HG03558 (cell line): ENCODE results near the gene ITSN1.

ENCODE experiments used
- ATAC-seq: cut with Tn5 transposase; IDR thresholded peaks from one replicate; pipeline ENCODE4 v1.9.1; 2021; ENCODE audit warnings: moderate number of reproducible peaks; ENCODE audit not compliant: unreplicated experiment; ENCODE audit errors: extremely low read depth

Gene ITSN1

DNA sequence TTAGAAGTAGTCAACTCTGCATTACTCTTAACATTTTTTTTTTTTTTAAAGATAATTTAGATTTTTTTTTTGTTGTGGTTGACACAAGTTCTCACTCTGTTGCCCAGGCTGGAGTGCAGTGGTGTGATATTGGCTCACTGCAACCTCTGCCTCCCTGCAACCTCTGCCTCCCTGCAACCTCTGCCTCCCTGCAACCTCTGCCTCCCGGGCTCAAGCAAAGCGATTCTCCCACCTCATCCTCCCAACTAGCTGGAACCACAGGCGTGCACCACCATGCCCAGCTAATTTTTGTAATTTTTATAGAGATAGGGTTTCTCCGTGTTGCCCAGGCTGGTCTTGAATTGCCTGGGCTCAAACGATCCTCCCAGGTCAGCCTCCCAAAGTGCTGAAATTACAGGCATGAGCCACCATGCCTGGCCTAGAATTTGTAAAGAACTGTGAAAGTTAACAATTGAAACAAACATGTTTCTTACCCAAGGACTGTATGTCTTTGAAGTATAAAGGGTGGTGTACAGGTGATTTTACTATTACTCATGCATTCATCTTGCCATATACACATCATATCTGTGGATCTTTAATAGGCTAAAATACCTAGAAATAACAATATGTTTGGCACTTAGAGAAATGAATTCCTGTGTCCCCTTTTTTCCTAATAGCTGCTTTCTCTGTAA, 158.6 kb downstream of the ITSN1 start:
- no peak for ATAC-seq

DNA sequence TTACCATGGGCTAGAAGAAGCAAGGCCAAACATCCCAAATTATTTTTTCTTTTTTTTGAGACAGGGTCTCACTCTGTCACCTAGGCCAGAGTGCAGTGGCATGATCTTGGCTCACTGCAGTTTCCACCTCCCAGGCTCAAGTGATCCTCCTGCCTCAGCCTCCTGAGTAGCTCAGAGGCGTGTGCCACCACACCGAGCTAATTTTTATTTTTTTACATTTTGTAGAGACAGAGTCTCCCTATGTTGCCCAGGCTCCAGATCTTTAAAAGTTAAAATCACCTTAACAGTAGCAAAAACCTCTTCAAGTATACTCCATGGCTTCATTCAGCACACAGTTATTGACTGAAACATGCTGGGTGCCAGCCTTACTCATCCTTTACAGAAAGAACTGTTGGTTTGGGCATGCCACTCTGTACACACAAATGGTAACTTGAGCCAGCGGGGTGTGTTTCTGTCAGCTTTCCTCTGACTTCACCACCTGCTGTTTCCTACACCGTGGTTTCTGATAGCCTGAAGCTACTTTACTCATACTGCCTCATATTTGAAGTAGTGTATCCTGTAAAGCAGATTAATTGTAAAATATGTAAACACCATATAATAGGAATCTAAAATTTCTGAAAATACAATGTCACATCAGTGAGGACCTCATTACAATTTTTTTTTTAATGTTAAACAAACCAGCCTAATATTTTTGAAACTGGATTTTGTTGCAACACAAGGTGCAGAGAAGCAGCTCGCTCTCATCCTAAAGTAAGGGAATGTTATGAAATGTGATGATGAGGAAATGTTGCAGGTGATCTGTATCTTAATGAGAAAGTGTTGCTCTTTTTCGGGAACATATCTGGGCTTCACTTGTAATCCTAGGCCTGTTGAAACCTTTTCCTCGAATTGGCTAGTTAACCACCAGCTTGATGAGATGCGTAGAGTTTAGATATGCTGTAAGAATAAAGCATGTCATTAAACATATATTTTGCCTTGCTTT, 159.4 kb downstream of the ITSN1 start:
- no peak for ATAC-seq

DNA sequence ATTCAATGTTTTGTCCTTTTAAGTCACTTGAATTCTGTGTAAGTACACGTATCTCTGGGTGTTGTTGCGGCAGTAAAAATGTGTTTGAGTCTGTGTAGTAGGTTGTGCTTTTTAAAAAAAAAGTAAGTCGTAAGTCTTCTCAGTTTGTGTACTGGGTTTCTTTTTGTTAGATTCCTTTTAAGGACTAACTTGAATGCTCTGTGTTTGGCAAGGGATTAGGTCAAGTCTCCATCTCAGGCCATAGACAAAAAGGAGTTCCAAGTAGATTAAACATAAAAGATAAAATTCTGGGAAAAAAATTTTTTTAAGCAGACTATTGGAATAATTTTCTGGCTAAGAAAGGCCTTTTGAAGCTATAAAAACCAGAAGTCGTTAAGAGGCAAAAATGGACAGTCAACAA, 160.2 kb downstream of the ITSN1 start:
- ATAC-seq, result no peak

DNA sequence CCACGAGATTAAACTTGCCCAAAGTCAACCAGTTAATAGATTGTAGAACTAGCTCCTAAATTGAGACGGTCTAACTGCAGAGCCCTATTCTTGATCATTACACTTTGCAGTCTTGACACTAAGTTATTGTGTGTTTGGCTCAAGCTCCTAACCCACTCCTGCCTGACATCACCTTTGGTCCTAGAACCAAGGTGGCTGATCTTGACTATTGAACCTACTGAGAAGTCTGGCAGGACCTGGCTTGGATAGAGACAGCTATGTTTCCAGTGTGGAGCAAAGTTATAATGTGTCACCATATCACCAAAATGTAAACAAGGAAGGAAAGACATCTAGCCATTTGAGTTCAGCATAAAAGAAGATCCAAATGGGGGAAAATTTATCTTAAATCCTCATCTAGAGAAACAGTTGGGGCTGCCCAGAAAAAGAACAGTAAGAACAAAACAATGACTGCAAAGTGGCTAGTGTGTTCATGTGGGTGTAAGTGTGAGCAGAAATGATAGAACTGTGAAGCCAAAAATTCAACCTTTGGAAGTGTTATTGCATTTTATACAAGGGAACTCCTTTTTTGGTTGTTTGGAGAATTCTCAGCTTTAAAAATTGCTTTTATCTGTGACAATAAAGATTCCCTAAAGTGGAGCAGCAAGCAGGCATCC, 166.5 kb downstream of the ITSN1 start:
- no peak for ATAC-seq

DNA sequence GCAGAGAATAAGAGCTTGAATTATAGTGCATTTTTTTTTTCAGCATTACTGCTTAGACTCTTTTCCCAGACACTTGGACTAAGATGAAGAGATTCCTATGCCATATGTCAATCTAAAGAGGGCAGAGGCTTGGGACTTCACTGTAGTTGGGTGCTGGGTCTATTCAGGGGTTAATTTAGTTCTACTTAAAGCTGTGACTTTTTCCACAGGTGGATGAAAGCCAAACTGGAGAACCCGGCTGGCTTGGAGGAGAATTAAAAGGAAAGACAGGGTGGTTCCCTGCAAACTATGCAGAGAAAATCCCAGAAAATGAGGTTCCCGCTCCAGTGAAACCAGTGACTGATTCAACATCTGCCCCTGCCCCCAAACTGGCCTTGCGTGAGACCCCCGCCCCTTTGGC, 168.5 kb downstream of the ITSN1 start:
- ATAC-seq, result no peak

DNA sequence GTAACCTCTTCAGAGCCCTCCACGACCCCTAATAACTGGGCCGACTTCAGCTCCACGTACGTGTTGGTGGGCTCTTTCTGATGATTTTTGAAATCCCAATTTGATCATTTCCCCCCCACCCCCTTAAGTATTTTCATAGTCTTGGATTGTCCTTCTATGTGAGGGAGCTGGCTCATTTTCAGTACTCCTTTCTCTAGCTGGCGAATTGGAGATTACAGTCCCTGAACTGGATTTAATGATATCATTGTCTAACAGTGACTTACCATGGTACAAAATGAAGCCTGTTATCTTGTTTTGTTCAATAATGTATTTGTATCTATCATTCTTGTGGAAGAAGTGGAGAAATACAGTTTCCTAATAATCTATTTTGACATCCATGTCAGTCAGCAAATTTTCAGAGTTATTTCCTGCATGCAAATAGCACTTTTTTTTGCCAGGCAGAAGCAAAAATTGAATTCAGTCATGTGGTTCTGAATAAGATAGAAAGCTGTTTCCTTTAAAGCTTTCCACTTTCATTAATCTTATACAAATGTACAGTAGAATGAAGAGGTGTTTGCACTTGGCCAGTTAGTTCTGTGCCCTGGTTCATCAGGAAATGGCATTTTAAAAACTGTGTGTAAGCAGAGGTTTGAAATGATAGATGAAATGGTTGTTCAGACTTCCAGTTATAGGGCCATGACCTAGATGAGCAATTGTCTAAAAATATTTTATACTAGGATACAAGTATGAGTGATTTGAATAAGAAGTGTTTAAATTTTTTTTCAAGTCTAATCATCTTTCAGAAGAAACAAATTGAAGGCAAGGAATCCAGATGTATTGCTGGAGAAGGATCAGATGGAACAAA, 169.1 kb downstream of the ITSN1 start:
- no peak for ATAC-seq

DNA sequence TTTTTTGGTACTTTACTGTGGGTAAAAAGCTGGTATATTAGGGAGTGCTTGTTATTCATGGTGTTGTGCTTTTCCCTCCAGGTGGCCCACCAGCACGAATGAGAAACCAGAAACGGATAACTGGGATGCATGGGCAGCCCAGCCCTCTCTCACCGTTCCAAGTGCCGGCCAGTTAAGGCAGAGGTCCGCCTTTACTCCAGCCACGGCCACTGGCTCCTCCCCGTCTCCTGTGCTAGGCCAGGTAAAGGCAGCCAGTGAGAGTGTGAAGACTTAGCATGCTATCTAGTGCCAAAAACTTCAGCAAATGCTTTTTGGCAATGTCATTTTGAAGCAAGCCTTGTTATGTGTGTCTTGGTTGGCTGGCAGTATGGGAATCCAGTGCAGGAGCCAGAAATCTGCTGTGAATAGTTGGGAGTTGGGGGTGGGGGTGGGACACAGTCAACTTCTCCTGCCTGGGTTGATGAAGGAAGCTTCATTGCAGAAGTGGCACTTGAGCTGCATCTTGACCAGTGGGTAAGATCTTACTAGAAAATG, 171.6 kb downstream of the ITSN1 start:
- ATAC-seq, result no peak

DNA sequence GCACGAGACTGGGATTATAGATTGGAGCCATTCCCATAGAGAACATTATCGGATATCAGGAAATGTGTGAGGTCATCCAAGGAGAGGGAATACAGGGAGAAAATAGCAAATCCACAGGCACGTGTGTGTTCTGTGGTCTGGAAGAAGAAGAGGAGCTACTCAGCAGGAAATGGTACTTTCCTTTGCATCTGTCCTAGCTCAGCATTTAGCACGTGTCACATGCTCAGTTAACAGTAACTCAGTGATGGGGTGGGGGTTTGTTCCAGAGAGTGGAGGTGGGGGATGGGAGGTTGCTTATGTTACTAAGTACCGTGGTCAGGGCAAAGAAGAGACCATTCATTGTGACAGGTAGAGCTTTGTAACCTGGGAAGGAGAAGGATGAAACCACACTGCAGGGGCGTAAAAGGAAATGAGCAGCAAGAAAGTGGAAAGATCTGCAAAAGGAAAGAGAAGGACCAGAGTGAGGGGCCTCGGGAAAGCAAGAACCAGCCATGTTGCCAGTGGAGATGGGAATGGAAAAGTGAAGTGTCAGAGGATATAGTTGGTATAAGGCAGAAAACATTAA, 172.9 kb downstream of the ITSN1 start:
- no peak for ATAC-seq

DNA sequence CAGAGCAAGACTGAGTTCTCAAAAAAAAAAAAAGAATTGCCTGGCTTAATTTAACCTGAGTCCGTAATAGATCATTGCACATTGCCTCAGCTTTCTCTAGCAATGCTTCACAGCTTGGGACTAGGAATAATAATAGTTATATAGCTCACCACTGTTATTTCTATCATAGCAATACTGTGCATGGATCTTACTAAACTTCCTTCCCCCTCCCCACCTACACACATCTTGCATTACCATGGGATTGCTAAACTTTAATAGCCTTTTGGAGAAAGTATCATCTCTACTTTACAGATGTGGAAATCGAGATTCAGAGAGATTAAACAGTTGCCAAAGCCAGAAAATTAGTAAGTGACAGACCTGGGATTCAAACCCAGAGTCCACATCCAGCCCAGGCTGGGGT, 173.9 kb downstream of the ITSN1 start:
- ATAC-seq, result no peak

DNA sequence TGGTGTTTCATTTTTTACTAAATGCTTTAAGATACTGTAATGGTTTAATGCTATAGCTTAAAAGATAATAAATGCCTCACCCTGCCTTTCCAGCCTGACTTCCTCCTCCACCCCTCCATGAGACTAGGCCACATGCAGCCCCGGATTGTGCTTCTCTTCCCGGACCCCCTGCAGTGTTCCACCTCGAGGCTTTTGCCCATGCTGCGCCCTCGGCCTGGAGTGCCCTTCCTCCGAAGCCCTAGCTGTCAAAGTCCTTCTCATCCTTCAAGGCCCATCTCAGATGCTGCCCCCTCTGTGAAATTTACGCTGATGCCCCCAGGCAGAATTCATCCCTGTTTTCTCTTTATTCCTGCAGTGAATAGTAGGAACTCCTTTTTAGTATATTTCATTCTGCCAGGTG, 174.8 kb downstream of the ITSN1 start:
- ATAC-seq, result no peak

DNA sequence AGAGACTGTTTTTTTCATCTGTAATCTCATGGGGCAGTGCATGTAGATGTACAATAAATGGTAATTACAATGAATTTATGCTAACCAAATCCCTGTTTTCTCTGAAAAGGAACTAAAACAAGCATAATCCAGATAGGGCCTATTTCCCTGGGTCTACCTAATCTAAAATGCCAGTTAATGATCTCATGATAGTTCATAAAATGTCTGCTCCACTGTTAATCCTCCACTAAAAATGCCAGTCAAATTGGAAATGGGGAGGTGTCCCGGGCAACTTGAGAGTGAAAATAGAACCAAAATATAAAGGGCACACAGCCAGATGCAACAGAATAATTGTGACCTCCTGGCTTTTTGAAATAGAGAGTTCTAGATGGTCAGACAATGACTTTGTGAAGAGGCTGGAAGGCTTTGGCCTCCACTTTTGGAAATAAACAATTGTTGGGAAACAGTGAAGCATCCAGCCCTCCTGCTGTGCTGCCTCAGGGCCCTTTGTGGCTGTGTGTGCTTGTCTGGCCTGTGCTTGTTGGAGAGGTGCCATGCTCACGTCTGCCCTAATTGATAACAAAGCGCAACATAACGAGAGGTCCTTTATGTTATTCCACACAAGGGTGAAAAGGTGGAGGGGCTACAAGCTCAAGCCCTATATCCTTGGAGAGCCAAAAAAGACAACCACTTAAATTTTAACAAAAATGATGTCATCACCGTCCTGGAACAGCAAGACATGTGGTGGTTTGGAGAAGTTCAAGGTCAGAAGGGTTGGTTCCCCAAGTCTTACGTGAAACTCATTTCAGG, 175.6 kb downstream of the ITSN1 start:
- no peak for ATAC-seq

DNA sequence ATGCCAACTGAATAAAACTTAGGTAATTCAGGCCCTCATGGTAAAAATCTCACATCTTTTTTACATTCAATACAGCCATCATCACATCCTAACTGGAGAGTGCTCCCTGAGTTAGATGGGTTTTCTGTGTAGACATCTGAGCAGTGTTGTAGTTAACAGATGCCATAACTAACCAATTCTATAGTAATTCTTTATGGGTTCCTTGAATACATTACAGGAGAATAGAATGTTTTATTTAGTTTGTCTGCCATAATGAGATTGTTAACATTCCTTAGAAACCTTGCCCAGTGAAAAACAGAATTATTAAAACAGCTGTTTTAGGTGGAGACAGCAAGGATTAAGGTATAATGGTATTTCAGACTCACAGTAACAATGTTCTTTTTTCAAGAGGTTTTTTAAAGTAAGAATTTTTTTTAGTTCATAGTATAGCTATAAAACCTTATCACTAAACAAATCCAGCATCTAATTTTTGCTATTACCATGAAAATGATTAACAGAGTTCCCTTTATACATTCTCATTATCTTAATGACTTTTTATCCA, 178.0 kb downstream of the ITSN1 start:
- no peak for ATAC-seq

DNA sequence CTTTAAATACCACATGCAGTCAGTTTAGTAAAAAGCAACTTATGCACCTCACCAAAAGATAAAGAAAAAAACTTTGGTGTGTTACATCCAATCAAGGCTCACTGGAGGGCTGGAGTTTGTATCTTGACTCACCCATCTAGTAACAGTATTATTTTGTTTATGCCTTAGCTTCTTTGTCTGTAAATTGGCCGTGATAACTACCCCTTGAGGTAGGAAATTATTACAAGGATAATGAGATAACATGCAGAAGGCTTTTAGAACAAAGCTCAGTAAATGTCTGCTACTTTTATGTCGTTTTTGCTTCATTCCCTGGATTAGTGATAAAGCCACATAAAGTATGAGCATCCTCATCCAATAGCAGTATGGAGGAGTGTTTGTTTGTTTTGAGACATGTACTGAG, 178.5 kb downstream of the ITSN1 start:
- no peak for ATAC-seq

DNA sequence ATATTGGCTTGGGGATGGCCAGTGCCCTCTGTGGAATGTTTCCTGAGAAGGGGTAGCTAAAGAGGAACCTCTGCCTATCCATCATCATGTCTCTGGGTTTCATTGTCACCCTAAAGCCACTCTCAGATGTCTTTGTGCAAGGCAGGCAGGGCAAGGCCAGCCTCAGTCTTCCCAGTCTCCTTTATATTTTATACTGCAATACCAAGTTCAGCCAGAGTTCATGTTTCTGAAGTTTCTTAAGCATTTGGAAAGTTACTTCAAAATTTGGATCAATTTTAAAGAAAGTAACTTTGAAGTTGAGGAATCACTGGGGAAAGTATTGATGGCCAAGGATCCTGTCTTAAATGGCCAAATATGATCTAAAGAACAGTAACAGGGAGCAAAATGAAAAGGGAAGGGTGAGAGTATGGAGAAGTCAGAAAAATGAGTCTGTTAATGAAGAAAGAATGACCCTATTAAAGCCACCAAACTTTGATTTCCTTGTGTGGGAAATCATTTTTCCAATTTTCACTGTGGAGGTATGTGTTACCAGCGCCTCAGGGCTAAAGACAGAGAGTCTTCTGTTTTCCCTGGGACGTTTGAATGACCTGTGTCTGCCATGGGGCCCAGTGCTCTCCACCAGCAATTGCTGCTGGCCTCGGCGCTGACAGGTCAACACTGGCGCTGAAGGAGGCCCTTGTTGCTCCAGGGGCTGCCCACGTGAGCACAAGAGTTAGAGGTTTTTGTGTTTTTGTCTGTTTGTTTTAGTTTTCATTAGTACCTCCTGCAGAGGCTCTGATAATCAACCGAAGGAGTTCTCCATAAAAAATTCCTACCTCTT, 179.4 kb downstream of the ITSN1 start:
- ATAC-seq, result no peak

DNA sequence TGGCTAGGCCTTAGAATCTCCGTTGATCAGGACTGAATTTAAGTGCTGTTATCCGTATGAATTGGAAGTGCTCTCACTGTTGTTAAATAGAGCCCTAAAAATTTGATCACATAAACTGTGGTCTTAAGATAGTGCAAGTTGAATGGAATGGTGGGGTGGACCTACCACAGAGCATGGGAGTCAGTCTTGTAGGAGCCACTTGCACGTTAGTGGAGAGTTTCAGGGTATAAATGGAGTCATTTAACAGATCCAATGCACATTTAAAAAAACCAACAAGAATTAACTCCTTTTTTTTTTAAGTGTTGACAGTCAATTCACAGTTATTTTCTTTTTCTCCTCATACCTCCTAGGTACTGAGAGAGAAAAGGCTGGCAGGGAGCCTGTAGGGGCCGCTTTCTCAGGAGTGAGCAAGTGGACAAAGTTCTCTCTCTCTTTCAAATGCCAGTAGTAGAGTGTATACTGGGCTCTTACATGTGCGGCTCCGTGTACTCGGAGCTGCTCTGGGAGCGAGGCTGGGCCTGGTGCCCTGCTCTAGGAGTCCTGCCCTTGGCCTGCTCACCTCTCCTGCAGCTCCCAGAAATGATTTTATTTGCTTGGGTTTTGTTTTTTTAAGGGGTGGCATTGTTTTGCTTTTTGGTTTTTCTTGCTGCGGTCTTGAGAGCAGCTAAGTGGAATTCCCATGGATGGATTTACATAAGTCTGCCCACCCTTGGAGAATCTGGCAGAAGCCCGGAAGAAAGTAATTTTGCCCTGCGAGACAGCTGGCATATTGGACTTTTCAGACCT, 182.0 kb downstream of the ITSN1 start:
- no peak for ATAC-seq

DNA sequence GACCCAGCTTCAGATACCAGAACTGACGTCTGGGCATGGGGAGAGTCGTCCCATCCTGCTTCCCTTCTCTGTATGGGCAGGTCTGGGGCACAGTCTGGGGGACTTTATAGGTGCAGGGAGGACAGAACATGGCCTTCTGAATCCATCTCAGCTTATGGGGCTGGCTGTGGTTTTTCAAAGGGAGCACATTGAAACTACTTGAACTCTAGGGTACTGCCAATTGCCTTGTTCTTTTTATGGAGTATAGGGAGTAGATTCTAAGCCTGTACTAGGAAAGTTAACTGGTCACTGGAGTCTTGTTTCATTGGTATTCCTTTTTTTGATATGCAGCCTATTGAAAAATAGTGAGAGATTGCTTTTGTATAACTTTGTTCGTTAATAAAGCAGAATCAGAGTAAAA, 183.1 kb downstream of the ITSN1 start:
- no peak for ATAC-seq

DNA sequence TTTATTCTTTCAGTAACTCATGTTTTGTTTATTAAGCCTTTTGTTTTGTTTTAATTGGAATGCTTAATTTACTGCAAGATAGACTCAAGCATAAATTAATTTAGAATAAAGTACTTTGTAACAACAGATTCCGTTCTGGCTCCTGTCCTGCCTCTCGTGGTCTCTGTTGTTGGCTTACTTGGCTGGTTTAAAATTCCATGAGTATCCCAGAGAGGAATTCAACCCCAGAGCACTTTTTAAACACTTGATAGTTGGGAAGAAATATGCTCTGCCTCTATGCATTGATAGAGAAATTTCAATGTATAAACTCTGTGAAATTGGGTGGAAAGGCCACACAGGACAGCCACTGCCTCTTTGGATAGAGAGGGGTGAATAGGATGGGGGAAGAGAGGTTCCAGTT, 183.6 kb downstream of the ITSN1 start:
- no peak for ATAC-seq
